Measurements from ENCODE around the gene GABRQ.
"Not testable (repeated sequence)": the region's sequence is repeated elsewhere in the genome, so short reads cannot be mapped to it uniquely, and the experiment has no call there.

GABRQ gene

DNA sequence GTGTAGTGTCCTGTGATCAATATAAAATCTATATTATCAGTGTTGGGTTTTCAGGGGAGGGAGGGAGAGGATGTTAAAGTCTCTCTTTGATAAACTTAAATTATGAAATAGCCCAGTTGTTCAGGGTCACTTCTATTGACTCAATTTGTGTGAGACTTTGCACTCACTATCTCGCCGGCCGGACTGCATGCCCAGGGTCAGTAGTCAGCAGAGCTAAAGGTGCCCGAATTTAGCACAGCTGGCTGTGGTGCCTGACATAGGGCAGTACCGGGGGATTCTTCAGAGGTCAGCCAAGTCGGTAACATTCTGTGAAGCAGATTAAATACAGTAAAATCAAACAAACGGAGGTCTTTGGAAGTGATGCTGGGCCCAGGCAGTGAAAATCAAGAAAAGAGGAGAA is 19.2 kb downstream of the GABRQ start:
- no peak overlapping the region for H3K4me3 ChIP-seq (ENCODE audit: low read depth, low read length)
- TF ChIP-seq, protein P1, sequence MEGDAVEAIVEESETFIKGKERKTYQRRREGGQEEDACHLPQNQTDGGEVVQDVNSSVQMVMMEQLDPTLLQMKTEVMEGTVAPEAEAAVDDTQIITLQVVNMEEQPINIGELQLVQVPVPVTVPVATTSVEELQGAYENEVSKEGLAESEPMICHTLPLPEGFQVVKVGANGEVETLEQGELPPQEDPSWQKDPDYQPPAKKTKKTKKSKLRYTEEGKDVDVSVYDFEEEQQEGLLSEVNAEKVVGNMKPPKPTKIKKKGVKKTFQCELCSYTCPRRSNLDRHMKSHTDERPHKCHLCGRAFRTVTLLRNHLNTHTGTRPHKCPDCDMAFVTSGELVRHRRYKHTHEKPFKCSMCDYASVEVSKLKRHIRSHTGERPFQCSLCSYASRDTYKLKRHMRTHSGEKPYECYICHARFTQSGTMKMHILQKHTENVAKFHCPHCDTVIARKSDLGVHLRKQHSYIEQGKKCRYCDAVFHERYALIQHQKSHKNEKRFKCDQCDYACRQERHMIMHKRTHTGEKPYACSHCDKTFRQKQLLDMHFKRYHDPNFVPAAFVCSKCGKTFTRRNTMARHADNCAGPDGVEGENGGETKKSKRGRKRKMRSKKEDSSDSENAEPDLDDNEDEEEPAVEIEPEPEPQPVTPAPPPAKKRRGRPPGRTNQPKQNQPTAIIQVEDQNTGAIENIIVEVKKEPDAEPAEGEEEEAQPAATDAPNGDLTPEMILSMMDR (IDR thresholded peaks at IDR 0.05; ENCODE audit: control insufficient read depth, extremely low read depth, insufficient read depth): no peak
- DNase-seq (ENCODE audit: low read depth): no peak

DNA sequence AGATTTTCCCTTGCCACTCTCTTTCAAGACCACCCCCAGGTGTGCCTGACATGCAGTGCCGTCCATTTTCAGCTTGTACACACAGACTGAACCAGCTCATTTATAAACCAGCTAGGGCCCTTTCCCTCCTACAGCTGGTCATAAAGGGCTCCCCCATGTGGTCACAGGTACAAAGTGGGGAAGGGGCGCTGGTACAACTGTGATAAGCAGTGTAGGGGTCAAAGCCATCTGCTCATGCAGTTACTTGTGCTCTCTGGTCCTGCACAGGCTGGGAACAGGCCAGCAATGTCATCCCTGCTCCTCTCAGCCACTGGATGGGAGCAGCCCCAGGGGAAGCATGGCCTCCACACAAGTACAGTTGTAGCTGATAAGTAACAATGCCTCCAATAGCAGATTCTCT is 20.6 kb downstream of the GABRQ start:
- H3K4me3 ChIP-seq (ENCODE audit: low read depth, low read length): no peak overlapping the region
- DNase-seq (ENCODE audit: low read depth): no peak
- TF ChIP-seq, protein P1 (IDR thresholded peaks at IDR 0.05; ENCODE audit: control insufficient read depth, extremely low read depth, insufficient read depth): no peak

DNA sequence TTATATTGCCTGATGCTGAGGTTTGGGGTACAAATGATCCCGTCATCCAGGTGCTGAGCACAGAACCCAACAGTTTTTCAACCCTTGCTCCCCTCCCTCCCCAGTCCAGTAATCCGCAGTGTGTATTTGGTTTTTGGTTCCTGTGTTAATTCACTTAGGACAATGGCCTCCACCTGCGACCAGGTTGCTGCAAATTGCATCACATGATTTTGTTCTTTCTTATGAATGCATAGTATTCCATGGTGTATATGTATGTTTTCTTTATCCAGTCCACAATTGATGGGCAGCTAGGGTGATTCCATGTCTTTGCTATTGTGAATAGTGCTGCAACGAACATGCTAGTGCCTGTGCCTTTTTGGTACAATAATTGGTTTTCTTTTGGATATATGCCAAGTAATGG is 25.4 kb downstream of the GABRQ start:
- TF ChIP-seq, protein P1 (IDR thresholded peaks at IDR 0.05; ENCODE audit: control insufficient read depth, extremely low read depth, insufficient read depth): no peak
- H3K4me3 ChIP-seq (ENCODE audit: low read depth, low read length): no peak overlapping the region
- DNase-seq (ENCODE audit: low read depth): no peak

DNA sequence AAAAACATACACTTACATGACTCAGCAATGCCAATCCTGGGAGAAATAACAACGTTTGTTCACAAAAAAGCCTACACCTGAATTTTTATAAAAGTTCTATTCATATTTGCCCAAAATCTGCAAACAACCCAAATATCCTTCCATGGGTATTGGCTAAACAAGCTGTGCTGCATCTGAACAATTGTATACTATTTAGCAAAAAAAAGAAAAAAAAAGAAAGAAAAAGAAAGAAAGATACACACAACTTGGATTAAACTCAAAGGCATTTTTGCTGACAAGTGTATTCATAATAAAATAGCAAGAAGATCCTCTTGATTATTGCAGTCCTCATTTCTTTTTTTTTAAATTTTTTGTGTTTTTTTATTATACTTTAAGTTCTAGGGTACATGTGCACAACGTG is 36.4 kb downstream of the GABRQ start:
- TF ChIP-seq, protein P1 (IDR thresholded peaks at IDR 0.05; ENCODE audit: control insufficient read depth, extremely low read depth, insufficient read depth): no peak
- DNase-seq (ENCODE audit: low read depth): no peak

DNA sequence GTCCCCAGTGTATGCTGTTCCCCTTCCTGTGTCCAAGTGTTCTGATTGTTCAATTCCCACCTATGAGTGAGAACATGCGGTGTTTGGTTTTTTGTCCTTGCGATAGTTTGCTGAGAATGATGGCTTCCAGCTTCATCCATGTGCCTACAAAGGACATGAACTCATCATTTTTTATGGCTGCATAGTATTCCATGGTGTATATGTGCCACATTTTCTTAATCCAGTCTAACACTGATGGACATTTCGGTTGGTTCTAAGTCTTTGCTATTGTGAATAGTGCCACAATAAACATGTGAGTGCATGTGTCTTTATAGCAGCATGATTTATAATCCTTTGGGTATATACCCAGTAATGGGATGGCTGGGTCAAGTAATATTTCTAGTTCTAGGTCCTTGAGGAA is 37.0 kb downstream of the GABRQ start:
- DNase-seq (ENCODE audit: low read depth); H3K4me3 ChIP-seq (ENCODE audit: low read depth, low read length): not testable (repeated sequence)

More for the DNA sequence above, 36.4 kb downstream of the GABRQ start:
- H3K4me3 ChIP-seq (ENCODE audit: low read depth, low read length): no peak overlapping the region

DNA sequence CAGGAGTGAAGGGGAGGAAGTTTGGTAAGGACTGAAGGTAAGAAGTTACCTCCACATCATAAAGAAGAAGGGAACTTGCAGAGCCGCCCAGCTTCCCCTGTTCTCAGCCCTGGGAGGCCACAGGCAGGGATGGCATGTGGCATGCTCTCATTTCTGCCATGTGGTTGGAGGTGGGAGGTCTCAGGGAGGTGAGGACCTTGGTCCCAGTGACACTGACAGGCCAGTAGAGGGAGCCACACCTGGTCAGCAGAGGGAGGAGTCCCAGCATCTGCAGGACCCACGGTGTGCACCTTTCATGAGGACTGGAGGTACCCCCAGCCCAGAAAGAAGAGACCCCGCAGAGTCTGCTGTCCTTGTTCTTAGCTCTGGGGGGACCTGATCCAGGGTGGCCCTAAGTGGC is 43.3 kb downstream of the GABRQ start:
- not testable (repeated sequence) for DNase-seq (ENCODE audit: low read depth); H3K4me3 ChIP-seq (ENCODE audit: low read depth, low read length)

DNA sequence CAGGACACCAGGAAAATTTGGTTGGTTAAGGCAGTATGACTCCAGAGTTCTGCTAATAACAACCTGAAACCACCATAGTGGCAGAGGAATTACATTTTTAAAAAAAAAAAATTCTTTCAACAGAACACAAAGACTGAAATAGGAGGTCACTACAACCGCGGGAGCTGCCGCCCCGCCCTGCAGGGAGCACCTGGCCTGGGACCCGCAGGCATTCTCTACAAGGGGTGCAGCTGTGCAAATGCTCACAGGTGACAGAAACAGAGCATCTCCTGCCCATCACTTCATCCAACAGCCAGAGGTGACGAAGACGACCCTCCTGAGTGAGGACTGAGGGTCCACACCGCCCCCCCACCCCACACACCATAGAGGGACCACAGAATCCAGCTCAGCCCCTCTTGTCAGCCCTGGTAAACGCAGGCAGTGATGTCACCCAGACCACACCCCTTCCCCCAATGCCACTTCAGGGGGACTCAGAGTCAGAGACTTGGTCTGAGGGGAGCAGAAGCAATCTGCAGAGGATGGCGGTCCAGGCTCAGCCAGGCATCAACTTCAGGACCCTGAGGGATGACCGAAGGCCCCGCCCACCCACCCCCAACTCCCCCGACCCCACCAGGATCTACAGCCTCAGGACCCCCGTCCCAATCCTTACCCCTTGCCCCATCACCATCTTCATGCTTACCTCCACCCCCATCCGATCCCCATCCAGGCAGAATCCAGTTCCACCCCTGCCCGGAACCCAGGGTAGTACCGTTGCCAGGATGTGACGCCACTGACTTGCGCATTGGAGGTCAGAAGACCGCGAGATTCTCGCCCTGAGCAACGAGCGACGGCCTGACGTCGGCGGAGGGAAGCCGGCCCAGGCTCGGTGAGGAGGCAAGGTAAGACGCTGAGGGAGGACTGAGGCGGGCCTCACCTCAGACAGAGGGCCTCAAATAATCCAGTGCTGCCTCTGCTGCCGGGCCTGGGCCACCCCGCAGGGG is 60.5 kb downstream of the GABRQ start, which contains the start of gene MAGEA3:
Gene MAGEA3 (plus strand): TSS at position 843 of the 980 bp plus-strand sequence. CDS start 2,039 bp downstream, outside the sequence.
- not testable (repeated sequence) for DNase-seq (ENCODE audit: low read depth)
- H3K4me3 ChIP-seq (ENCODE audit: low read depth, low read length): peak within 1 kb of the TSS; percentile 42

DNA sequence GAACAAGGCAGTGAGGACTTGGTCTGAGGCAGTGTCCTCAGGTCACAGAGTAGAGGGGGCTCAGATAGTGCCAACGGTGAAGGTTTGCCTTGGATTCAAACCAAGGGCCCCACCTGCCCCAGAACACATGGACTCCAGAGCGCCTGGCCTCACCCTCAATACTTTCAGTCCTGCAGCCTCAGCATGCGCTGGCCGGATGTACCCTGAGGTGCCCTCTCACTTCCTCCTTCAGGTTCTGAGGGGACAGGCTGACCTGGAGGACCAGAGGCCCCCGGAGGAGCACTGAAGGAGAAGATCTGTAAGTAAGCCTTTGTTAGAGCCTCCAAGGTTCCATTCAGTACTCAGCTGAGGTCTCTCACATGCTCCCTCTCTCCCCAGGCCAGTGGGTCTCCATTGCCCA is 62.7 kb downstream of the GABRQ start:
- not testable (repeated sequence) for DNase-seq (ENCODE audit: low read depth); H3K4me3 ChIP-seq (ENCODE audit: low read depth, low read length)

DNA sequence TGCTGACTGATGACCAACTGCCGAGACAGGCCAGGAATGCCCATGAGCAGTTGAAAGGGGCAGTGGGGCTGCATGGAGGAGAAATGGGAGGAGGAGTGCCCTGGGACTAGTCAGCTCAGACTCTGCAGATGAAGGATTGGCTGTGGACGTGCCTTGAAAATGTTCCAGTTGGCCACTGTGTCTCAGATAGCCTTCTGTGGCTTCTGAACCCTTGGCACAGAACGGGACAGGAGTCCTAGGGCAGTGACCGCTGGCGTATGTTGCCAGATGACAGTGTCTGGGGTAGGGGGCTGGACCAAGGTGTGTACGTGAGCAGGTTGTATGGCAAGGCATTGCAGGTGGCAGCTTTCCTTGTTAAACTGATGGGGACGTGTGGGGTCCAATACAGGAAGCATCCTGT is 68.8 kb downstream of the GABRQ start:
- DNase-seq (ENCODE audit: low read depth); H3K4me3 ChIP-seq (ENCODE audit: low read depth, low read length): not testable (repeated sequence)
